ENCODE data around the gene ENTREP1. TPM values are rescaled to one million over a fixed set of nuclear protein-coding genes. Genes with fewer than 3 reads are reported as not detected.

The ENTREP1 gene
- total and polyA plus RNA-seq, 2 of the 4 experiments (the other 2 are of a cell fraction) = not detected

- H3K36me3 ChIP-seq (ENCODE audit: control insufficient read depth, insufficient read depth, low read length) = no peaks in the 10 kb centered on the region
- no peak overlapping the region for H4K8ac ChIP-seq (ENCODE audit: low read depth in 2 of 2, low read length in 2 of 2)
- peaks cover 2% of the 10 kb centered on the region; the same call in 1 of the 2 replicates for H3K9me3 ChIP-seq (ENCODE audit: control insufficient read depth, insufficient read depth, low read length)
- no peak overlapping the region for H2BK120ac ChIP-seq (ENCODE audit: low read depth, low read length)
- H3K4me3 ChIP-seq (ENCODE audit: insufficient read depth, low read depth, low read length) = no peak overlapping the region
- H3K79me1 ChIP-seq (ENCODE audit: low read depth in 1 of 2, low read length in 2 of 2) = no peaks in the 10 kb centered on the region
- H2BK5ac ChIP-seq (ENCODE audit: low read depth, low read length, poor library complexity, severe bottlenecking) = no peak overlapping the region
- no peak for TF ChIP-seq POLR2A (IDR thresholded peaks at IDR 0.05; ENCODE audit: low read depth, low read length)
- TF ChIP-seq RAD21 (IDR thresholded peaks at IDR 0.05; ENCODE audit: low read length) = no peak
- TF ChIP-seq SMC3 (IDR thresholded peaks at IDR 0.05; ENCODE audit: low read depth, low read length) = no peak
- TF ChIP-seq CEBPB (IDR thresholded peaks at IDR 0.05; ENCODE audit: low read depth, low read length) = no peak
- no peak for TF ChIP-seq MAFK (IDR thresholded peaks at IDR 0.05; ENCODE audit: low read depth, low read length)
- no peak for TF ChIP-seq BHLHE40 (IDR thresholded peaks at IDR 0.05; ENCODE audit: low read depth, low read length)
- TF ChIP-seq USF2 (IDR thresholded peaks at IDR 0.05; ENCODE audit: low read depth, low read length) = no peak
- no peak for TF ChIP-seq FOS (IDR thresholded peaks at IDR 0.05; ENCODE audit: low read depth, low read length)
- no peak for TF ChIP-seq CHD1 (IDR thresholded peaks at IDR 0.05; ENCODE audit: low read depth, low read length)
- TF ChIP-seq NFE2L2 (IDR thresholded peaks at IDR 0.05; ENCODE audit: low read depth, low read length) = no peak
- TF ChIP-seq MAZ (IDR thresholded peaks at IDR 0.05; ENCODE audit: borderline replicate concordance, low read depth, low read length) = no peak
- no peak for TF ChIP-seq RCOR1 (IDR thresholded peaks at IDR 0.05; ENCODE audit: insufficient replicate concordance, low read length)
- no peak overlapping the region for H2AK5ac ChIP-seq (ENCODE audit: low read depth, low read length)
- H4K5ac ChIP-seq (ENCODE audit: low read depth, low read length) = no peak overlapping the region
- H3K4me1 ChIP-seq (ENCODE audit: control insufficient read depth, insufficient read depth, low read length) = no peaks in the 10 kb centered on the region
- no peak for DNase-seq
- H3K14ac ChIP-seq (replicated peaks; ENCODE audit: low read depth, low read length) = no peak overlapping the region
- dilution Hi-C loops (cut with HindIII; ENCODE audit: low sequenced_read_pairs, unreplicated experiment) = no loop called here
- no peak overlapping the region for H3K9ac ChIP-seq (ENCODE audit: low read depth, low read length)
- no peak overlapping the region for H3K4ac ChIP-seq (ENCODE audit: low read depth, low read length)
- no peak overlapping the region for H3K56ac ChIP-seq (ENCODE audit: extremely low read depth, insufficient read depth, low read length)
- H3K18ac ChIP-seq (ENCODE audit: low read depth, low read length) = no peak overlapping the region
- no peak overlapping the region for H2AK9ac ChIP-seq (replicated peaks; ENCODE audit: low read depth, low read length, poor library complexity)
- in situ Hi-C loops (cut with MboI; ENCODE audit: low sequenced_read_pairs) = no loop called here
- H4K20me1 ChIP-seq (ENCODE audit: insufficient read depth, low read length) = no peaks in the 10 kb centered on the region
- H4K91ac ChIP-seq (ENCODE audit: insufficient read depth, low read depth, low read length) = no peak overlapping the region
- BruUV-seq (replicated peaks) = no TSS peak
- no peak overlapping the region for H3K23ac ChIP-seq (ENCODE audit: low read depth, low read length)
- no peak overlapping the region for H2BK20ac ChIP-seq (ENCODE audit: low read depth, low read length)
- H3K9me1 ChIP-seq (ENCODE audit: insufficient read depth, low read length) = no peaks in the 10 kb centered on the region
- ATAC-seq (ENCODE audit: low read depth) = no peak
- POLR2A ChIA-PET (ENCODE audit: unreplicated experiment) = no interaction called here
- no peak overlapping the region for H3K27ac ChIP-seq (ENCODE audit: insufficient read depth, low read length)
- CTCF ChIA-PET = no interaction called here
- no peak overlapping the region for H2AFZ ChIP-seq (replicated peaks; ENCODE audit: low read length, poor library complexity)
- H3K4me2 ChIP-seq (ENCODE audit: low read depth, low read length) = no peak overlapping the region
- intact Hi-C loops (cut with micrococcal nuclease) = no loop called here
- H2BK15ac ChIP-seq (ENCODE audit: low read depth, low read length) = no peak overlapping the region
- H3K27me3 ChIP-seq (ENCODE audit: control insufficient read depth, insufficient read depth, low read length) = peaks cover 3% of the 10 kb centered on the region
These were observed 11.8 kb upstream of the ENTREP1 start for GRCh38 chr9:69313175-69313574.

Data from IMR-90 (cell line).